ENCODE results near the gene SFT2D1. TPM values are rescaled to one million over a fixed set of nuclear protein-coding genes. Genes with fewer than 3 reads are reported as not detected.

The SFT2D1 gene
- total and polyA plus RNA-seq, 7 donors: 11.6 to 54.9 (median 16.4) TPM

DNA sequence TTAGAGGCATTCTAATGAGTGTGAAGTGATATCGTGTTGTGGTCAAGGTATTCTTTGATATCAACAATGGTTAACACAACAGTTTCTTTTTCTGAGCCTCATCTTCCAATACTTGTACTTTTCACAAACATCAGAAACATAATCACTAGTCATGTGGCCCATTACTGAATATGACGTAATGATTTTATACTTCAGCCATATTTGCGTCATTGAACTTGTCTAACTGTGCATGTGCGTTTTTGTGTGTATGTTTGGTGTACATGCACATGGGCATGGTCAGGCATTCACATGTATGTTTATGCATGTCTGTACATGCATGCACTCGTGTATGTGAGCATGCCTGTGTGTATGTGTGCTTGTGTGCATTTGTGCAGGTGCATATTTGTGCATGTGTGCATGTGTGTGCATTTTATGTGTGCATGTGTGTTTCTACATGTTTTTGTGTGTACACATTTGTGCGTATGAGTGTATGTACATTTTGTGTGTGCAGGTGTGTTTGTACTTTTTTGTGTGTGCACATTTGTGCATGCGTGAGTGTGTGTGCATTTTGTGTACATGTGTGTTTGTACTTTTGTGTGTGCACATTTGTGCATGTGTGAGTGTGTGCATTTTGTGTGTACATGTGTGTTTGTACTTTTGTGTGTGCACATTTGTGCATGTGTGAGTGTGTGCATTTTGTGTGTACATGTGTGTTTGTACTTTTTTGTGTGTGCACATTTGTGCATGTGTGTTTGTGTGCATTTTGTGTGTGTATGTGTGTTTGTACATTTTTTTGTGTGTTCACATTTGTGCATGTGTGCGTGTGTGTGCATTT lies 63.6 kb downstream of the SFT2D1 start:
- Histone ChIP-seq H3K9me3 (no peaks in the 10 kb centered on the region), H3K4me3 (no peak overlapping the region), H3K36me3 (ENCODE audit: insufficient read depth in 1 of 2, low read depth in 1 of 2) (no peaks in the 10 kb centered on the region), H3K27ac (no peak overlapping the region), H3K27me3 (ENCODE audit: insufficient read depth in 3 of 3, low read length in 2 of 3) (peaks cover 0 to 7% (median 0%) of the 10 kb centered on the region in 3 donors), H3K4me1 (no peaks in the 10 kb centered on the region)
- ATAC-seq (no peak), DNase-seq (no peak)
- TF ChIP-seq, protein P1, sequence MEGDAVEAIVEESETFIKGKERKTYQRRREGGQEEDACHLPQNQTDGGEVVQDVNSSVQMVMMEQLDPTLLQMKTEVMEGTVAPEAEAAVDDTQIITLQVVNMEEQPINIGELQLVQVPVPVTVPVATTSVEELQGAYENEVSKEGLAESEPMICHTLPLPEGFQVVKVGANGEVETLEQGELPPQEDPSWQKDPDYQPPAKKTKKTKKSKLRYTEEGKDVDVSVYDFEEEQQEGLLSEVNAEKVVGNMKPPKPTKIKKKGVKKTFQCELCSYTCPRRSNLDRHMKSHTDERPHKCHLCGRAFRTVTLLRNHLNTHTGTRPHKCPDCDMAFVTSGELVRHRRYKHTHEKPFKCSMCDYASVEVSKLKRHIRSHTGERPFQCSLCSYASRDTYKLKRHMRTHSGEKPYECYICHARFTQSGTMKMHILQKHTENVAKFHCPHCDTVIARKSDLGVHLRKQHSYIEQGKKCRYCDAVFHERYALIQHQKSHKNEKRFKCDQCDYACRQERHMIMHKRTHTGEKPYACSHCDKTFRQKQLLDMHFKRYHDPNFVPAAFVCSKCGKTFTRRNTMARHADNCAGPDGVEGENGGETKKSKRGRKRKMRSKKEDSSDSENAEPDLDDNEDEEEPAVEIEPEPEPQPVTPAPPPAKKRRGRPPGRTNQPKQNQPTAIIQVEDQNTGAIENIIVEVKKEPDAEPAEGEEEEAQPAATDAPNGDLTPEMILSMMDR (IDR thresholded peaks at IDR 0.05): no peak
- intact Hi-C loops (cut with DNase I): no loop called here
- 58 to 83% (median 58%) methylated on average over 8 of the region's 8 CpGs for WGBS, 3 donors

GRCh38 chr6:166277892-166278578 lies 64.3 kb downstream of the SFT2D1 start:
- intact Hi-C loops (cut with DNase I): loop anchor here in 1 of 2 donors (1.0 kb wide), 1 partner anchor 124 kb away; no protein-coding TSS in a partner anchor
- Histone ChIP-seq H3K4me3 (no peak overlapping the region), H3K27me3 (ENCODE audit: insufficient read depth in 3 of 3, low read length in 2 of 3) (peaks cover 0 to 5% (median 0%) of the 10 kb centered on the region in 3 donors), H3K9me3 (no peaks in the 10 kb centered on the region), H3K4me1 (no peaks in the 10 kb centered on the region), H3K27ac (no peak overlapping the region), H3K36me3 (ENCODE audit: insufficient read depth in 1 of 2, low read depth in 1 of 2) (no peaks in the 10 kb centered on the region)
- DNase-seq: no peak
- no peak for ATAC-seq
- 81 to 86% (median 85%) methylated on average over 11 of the region's 11 CpGs for WGBS, 3 donors
- TF ChIP-seq, protein P1 (IDR thresholded peaks at IDR 0.05): no peak

DNA sequence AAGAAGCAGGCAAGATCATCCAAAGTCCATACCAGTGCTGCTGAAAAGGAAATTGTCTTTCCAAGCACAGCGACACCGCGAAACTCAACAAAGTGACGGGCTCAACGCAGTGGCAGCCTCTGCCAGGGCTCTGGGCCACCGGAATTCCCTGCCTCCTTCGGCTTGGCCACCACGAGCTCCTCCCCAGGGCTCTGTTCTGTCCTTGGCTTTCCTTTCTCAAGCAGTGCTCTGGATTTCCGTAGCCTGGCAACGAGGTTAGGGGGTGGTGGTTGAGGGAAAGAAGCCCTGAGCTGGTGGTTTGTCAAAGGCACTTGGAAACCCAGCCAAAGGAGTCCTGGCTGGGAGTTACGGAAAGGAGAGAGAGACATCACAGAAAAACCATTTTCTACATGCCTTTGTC lies 65.3 kb downstream of the SFT2D1 start:
- WGBS, 3 donors: 17 to 26% (median 22%) methylated on average over 11 of the region's 11 CpGs
- Histone ChIP-seq H3K4me3 (no peak overlapping the region), H3K36me3 (ENCODE audit: insufficient read depth in 1 of 2, low read depth in 1 of 2) (no peaks in the 10 kb centered on the region), H3K9me3 (no peaks in the 10 kb centered on the region), H3K27me3 (ENCODE audit: insufficient read depth in 3 of 3, low read length in 2 of 3) (peaks cover 0 to 5% (median 0%) of the 10 kb centered on the region in 3 donors), H3K4me1 (no peaks in the 10 kb centered on the region), H3K27ac (no peak overlapping the region)
- no peak for DNase-seq
- TF ChIP-seq, protein P1 (IDR thresholded peaks at IDR 0.05): no peak
- no peak for ATAC-seq
- intact Hi-C loops (cut with DNase I): loop anchor here in 1 of 2 donors (1.0 kb wide), 1 partner anchor 125 kb away; no protein-coding TSS in a partner anchor

DNA sequence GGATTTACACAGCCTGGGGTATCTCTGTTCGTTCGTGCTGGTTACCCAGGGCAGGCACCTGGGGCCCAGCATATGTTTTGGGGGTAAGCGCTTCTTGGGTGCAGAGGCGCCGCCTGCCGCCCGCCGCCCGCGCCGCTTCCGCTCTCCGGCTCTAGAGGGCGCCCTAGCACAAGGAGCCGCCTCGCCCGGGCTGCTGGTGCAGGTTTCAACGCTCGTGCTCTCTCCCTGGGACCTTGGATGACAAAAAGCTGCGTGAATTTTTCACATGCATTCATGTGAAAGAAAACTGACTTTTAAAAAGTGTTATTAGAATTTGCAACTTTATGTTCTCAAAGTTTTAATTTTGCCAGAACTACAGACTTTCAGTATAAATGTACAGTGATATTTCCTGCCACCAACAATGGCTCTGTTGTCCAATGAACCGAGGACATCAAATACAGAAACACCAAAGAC lies 66.6 kb downstream of the SFT2D1 start:
- Histone ChIP-seq H3K4me3 (no peak overlapping the region), H3K9me3 (no peaks in the 10 kb centered on the region), H3K27me3 (ENCODE audit: insufficient read depth in 3 of 3, low read length in 2 of 3) (peaks cover 0 to 5% (median 0%) of the 10 kb centered on the region in 3 donors), H3K27ac (no peak overlapping the region), H3K4me1 (no peaks in the 10 kb centered on the region), H3K36me3 (ENCODE audit: insufficient read depth in 1 of 2, low read depth in 1 of 2) (no peaks in the 10 kb centered on the region)
- ATAC-seq: peak; percentile 87 to 97 (median 89)
- DNase-seq: peak; percentile 56 to 79
- intact Hi-C loops (cut with DNase I): loop anchor here in 1 of 2 donors (2.0 kb wide), 1 partner anchor 125 kb away; no protein-coding TSS in a partner anchor
- TF ChIP-seq, protein P1 (IDR thresholded peaks at IDR 0.05): peak; percentile 97
- WGBS, 3 donors: 3 to 4% (median 3%) methylated on average over 21 of the region's 21 CpGs
